Ovary (tissue), 3 donors: Measurements from ENCODE around the gene ADGRA3.

Experiments
- CTCF ChIP-seq, 3 donors: fragments of 450-650 bp in 2 of 3; fragments of 200-600 bp in 1 of 3; IDR thresholded peaks; one replicate each; pipeline versions ENCODE4 v1.5.1 to v1.8.0; 2016 to 2022; ENCODE audit warnings: antibody characterized with exemption in 3 of 3, mild to moderate bottlenecking in 1 of 3
- POLR2A ChIP-seq: fragments of 450-650 bp; IDR thresholded peaks from one replicate; pipeline ENCODE4 v1.6.1; 2017; ENCODE audit warnings: antibody characterized with exemption, mild to moderate bottlenecking, moderate library complexity
- donor health status: DM: no; HTN: no; CAD: no.

- no peak for TF ChIP-seq CTCF (IDR thresholded peaks at IDR 0.05)
- TF ChIP-seq POLR2A, result no peak
Measured at GRCh38 chr4:22477136-22477812, 38.6 kb downstream of the ADGRA3 start.
